Sigmoid colon (tissue), 7 donors: ENCODE results near the gene HOXB5. TPM values are rescaled to one million over a fixed set of nuclear protein-coding genes. Genes with fewer than 3 reads are reported as not detected.

Experiments
- DNase-seq: peaks from one replicate; pipeline ENCODE4 v3.0.0-alpha.2; 2019
- H3K27ac ChIP-seq, 4 donors: fragments of 200-600 bp; sonication (generic); one replicate each; pipeline ENCODE4 v1.5.1; 2016 to 2019; ENCODE audit warnings: mild to moderate bottlenecking in 1 of 4
- H3K27me3 ChIP-seq, 3 donors: fragments of 200-600 bp; sonication (generic); one replicate each; pipeline ENCODE4 v1.5.1; 2019; ENCODE audit warnings: mild to moderate bottlenecking in 1 of 3
- H3K36me3 ChIP-seq, 4 donors: fragments of 200-600 bp; sonication (generic); one replicate each; pipeline ENCODE4 v1.5.1; 2016 to 2019
- H3K4me1 ChIP-seq, 4 donors: fragments of 200-600 bp; sonication (generic); one replicate each; pipeline ENCODE4 v1.5.1; 2017 to 2019
- H3K4me3 ChIP-seq, 4 donors: fragments of 200-600 bp; sonication (generic); one replicate each; pipeline ENCODE4 v1.5.1; 2017 to 2019; ENCODE audit warnings: mild to moderate bottlenecking in 2 of 4, moderate library complexity in 1 of 4
- H3K9me3 ChIP-seq, 4 donors: fragments of 200-600 bp in 3 of 4; sonication (generic) in 3 of 4; one replicate each; pipeline versions ENCODE4 v1.5.1 to v1.6.1; 2013 to 2019
- EP300 ChIP-seq, 4 donors: sonication (generic); formaldehyde crosslinking; IDR thresholded peaks; one replicate each; pipeline ENCODE4 v1.6.1; 2017; ENCODE audit warnings: antibody characterized with exemption in 4 of 4
- POLR2A ChIP-seq, 2 donors: fragments of 450-650 bp; IDR thresholded peaks; one replicate each; pipeline ENCODE4 v1.6.1; 2016; ENCODE audit warnings: antibody characterized with exemption in 2 of 2, mild to moderate bottlenecking in 2 of 2, moderate library complexity in 2 of 2
- POLR2AphosphoS5 ChIP-seq, 4 donors: sonication (generic); formaldehyde crosslinking; IDR thresholded peaks; one replicate each; pipeline ENCODE4 v1.6.1; 2017; ENCODE audit warnings: antibody characterized with exemption in 4 of 4
- WGBS, 2 donors: extraction: QIAGEN DNeasy Blood & Tissue Kit; methylation state at CpG; one replicate each; pipeline ENCODE4 v1.1.7; 2013; 5-methylcytosine and 5-hydroxymethylcytosine counted together
- intact Hi-C: fragments of 100-400 bp; cut with DNase I; formaldehyde crosslinking; loops from one replicate; pipeline ENCODE4 v1.15.1; 2023
- polyA plus RNA-seq, 3 donors: library from polyadenylated mRNA; stranded (reverse); fragments of 200-250 nt; gene quantifications; one replicate each; pipeline ENCODE4 v1.2.3, GENCODE V29; 2013
- total RNA-seq, 4 donors: library from RNA; depleted of rRNA; stranded (reverse); fragments of >200 nt; gene quantifications; one replicate each; pipeline ENCODE4 v1.1.0, GENCODE V29; 2016
- TF ChIP-seq, protein P1 (sequence below), 4 experiments: fragments of 450-650 bp in 3 of 4; fragments of 200-600 bp in 1 of 4; IDR thresholded peaks; one replicate each; pipeline ENCODE4 v1.5.1; 2016 to 2019; ENCODE audit warnings: antibody characterized with exemption in 4 of 4, mild to moderate bottlenecking in 3 of 4, moderate library complexity in 2 of 4
- donor health status: healthy with polysubstance abuse.
- donor health status: Bipolar disorder and iron deficiency.
- donor health status: healthy.

Gene HOXB5
- 1 to 10 TPM; 1.5 to 2.5 (median 2.1) TPM for total RNA-seq
- polyA plus RNA-seq: 10 to 100 TPM in 1 of 3 donors, 1 to 10 TPM in 2; 3.2 to 13.9 (median 4.2) TPM

DNA sequence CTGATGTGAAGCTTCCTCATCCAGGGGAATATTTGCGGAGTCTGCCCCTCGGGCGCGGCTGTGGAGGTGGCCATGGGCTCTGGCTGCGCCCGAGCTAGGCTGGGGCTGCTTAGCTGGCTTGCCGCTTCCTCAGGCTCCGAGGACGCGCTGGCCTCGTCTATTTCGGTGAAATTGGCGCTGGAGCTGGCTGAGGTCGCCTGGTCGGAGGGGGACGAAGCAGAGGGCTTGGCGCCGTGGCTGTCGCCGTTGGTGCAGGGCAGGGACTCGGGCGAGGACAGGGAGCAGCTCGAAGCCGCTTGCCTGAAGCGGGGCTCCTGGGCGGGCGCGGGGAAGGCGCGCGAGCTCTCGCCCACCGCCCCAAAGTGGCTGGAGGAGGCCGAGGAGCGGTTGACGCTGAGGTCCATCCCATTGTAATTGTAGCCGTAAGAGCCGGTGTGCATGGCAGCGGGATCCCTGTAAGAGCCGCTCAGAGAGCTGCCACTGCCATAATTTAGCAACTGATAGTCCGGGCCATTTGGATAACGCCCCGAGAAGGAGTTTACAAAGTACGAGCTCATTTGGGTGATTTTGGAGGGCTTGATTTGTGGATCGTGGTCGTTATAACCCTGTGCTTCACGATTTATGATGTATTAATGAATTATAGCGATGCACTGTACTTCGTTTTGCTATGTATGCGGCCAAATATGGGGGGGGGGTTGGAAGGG, at the start of gene HOXB5:
Gene HOXB5, minus strand, starts transcription at position 654 of the 704 bp plus-strand sequence. Its CDS starts 97 bp downstream, at position 557.
- H3K36me3 ChIP-seq: no peaks in the 10 kb centered on the region
- DNase-seq: no peak
- TF ChIP-seq POLR2AphosphoS5 (IDR thresholded peaks at IDR 0.05) (peak in 3 of 4 donors; percentile 12 to 42 (median 19)), EP300 (IDR thresholded peaks at IDR 0.05) (no peak)
- H3K27me3 ChIP-seq: peaks cover 0 to 7% (median 0%) of the 10 kb centered on the region in 3 donors
- no peaks in the 10 kb centered on the region for H3K9me3 ChIP-seq
- intact Hi-C loops: loop anchor here (2.0 kb wide), 2 partner anchors 100 to 242 kb away; no protein-coding TSS in a partner anchor
- 26 to 73% methylated on average over 50 of the region's 50 CpGs for WGBS, 2 donors
- peak within 1 kb of the TSS in 3 of 4 donors; percentile 95 to 99 (median 97) for H3K27ac ChIP-seq
- H3K4me1 ChIP-seq: peaks cover 0 to 55% (median 47%) of the 10 kb centered on the region in 4 donors
- H3K4me3 ChIP-seq: peak within 1 kb of the TSS; percentile 36 to 70 (median 56)

DNA sequence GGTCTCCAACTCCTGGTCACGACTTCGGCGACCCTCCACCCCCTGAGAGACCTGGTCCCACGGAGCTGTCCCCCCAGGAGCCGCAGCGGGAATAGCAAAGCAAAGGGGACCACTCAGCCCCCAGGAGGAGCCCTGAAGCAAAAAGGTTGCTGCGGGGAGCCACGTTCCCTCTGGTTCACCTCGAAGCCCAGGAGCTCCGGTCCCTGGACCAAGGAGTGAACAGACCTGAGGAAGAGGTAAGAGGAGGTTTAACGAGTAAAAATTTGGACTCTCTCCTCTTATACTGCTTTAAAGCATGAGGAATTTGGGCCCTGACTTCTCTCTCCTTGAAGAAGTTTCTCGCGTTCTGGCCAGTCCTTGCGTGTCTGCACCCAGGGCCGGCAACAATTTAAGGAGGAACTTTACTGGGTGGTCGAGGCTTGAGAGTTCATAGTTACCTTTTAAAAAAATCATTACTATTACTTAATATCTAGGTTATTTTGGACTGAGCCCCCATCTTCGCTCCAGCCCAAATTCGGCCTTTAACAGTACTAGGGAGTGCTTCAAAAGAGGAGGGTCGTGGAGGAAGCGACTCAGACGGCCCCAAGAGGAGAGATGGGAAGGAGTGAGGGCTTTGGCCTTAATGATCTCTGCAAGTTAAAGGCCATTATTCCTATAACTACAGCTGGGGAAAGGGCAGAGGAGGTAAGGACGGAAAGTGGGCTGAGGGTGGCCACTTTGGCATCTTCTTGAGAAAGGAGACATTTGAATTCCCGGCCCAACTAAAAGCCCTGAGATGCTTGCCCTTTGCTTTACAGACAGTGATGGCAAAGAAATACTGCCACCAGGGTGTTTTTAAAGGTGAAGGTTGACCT, 49.5 kb upstream of the HOXB5 start:
- H3K4me3 ChIP-seq: no peak overlapping the region
- peaks cover 0 to 21% (median 15%) of the 10 kb centered on the region in 4 donors for H3K4me1 ChIP-seq
- TF ChIP-seq POLR2AphosphoS5 (IDR thresholded peaks at IDR 0.05) (no peak), POLR2A (IDR thresholded peaks at IDR 0.05) (no peak), EP300 (IDR thresholded peaks at IDR 0.05) (no peak)
- TF ChIP-seq, protein P1, sequence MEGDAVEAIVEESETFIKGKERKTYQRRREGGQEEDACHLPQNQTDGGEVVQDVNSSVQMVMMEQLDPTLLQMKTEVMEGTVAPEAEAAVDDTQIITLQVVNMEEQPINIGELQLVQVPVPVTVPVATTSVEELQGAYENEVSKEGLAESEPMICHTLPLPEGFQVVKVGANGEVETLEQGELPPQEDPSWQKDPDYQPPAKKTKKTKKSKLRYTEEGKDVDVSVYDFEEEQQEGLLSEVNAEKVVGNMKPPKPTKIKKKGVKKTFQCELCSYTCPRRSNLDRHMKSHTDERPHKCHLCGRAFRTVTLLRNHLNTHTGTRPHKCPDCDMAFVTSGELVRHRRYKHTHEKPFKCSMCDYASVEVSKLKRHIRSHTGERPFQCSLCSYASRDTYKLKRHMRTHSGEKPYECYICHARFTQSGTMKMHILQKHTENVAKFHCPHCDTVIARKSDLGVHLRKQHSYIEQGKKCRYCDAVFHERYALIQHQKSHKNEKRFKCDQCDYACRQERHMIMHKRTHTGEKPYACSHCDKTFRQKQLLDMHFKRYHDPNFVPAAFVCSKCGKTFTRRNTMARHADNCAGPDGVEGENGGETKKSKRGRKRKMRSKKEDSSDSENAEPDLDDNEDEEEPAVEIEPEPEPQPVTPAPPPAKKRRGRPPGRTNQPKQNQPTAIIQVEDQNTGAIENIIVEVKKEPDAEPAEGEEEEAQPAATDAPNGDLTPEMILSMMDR (IDR thresholded peaks at IDR 0.05): no peak
- 16 to 46% methylated on average over 23 of the region's 23 CpGs for WGBS, 2 donors
- no peaks in the 10 kb centered on the region for H3K36me3 ChIP-seq
- peaks cover 48 to 99% (median 86%) of the 10 kb centered on the region in 3 donors for H3K27me3 ChIP-seq
- H3K27ac ChIP-seq: no peak overlapping the region
- no peaks in the 10 kb centered on the region for H3K9me3 ChIP-seq
- intact Hi-C loops: no loop called here
- peak; percentile 7 for DNase-seq

DNA sequence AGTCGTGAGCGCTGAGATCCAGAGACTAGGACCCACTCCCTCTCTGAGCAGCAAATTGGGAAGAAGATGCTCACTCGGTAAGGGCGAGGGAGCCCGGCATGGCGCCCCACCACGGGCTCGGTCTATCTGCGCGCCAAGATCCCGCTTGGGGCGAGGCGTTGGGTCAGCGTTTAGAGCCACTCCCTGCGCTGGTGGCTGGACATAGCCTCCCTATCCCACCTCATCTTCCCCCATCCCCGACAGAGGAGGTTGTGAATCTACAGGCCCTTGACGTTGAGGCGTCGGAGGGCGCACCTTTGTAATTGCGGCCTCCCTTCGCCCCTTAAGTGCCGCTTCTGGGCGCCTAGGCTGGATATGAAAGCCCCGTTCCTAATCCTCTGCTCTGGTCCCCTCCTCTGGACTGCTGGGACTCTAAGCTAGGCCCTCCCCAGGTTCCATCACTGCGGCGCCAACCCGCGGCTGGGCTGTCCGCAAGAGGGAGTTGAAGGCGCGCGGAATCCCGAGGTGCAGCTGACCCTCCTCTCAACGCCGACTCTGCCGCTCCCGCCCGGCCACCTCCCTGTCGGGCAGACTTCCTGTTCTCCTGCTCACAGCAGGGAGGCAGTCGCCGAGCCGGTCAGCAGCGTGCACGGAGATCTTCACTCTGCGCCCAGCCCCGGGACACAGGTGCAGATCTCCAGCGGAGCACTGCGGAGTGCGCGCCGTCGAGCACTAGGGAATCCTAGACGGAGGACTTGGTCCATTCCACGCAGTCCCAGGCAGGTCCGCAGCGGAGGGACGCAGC, 48.7 kb upstream of the HOXB5 start:
- Histone ChIP-seq H3K4me1 (peaks cover 0 to 15% (median 11%) of the 10 kb centered on the region in 4 donors), H3K27me3 (peaks cover 49 to 99% (median 86%) of the 10 kb centered on the region in 3 donors), H3K36me3 (no peaks in the 10 kb centered on the region), H3K9me3 (no peaks in the 10 kb centered on the region), H3K27ac (no peak overlapping the region), H3K4me3 (no peak overlapping the region)
- TF ChIP-seq EP300 (IDR thresholded peaks at IDR 0.05) (no peak), POLR2A (IDR thresholded peaks at IDR 0.05) (no peak), POLR2AphosphoS5 (IDR thresholded peaks at IDR 0.05) (no peak)
- TF ChIP-seq, protein P1 (IDR thresholded peaks at IDR 0.05): no peak
- intact Hi-C loops: no loop called here
- DNase-seq: peak; percentile 56
- WGBS, 2 donors: 11% methylated on average over 58 of the region's 58 CpGs

DNA sequence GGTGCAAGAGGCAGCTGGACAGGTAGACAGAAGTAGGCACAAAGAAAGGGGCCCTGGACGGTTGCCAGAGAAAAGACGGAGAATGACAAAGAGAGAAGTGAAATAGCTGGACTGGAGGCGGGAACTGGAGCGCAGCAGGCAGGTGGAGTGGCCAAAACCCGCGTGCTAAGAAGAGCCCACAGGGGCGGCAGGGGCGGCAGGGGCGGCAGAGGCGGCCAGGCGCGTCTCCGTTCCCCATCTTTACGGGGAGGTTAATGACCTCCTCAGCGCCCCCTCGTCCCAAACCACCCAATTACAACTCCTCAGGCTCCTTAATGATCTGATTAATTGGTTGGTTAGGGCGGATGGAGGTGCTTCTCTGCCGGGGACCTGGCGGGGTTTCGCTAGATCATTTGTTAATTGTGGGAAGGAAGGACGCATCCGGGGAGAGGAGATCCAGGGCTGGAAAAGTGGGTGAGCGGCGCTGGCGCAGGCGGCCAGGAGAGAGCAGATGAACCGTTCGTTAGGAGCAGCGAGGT, 48.0 kb upstream of the HOXB5 start:
- 14 to 39% methylated on average over 29 of the region's 29 CpGs for WGBS, 2 donors
- peaks cover 49 to 100% (median 86%) of the 10 kb centered on the region in 3 donors for H3K27me3 ChIP-seq

More for the DNA sequence above, 48.0 kb upstream of the HOXB5 start:
- peaks cover 0 to 11% (median 6%) of the 10 kb centered on the region in 4 donors for H3K4me1 ChIP-seq
- intact Hi-C loops: no loop called here
- H3K4me3 ChIP-seq: no peak overlapping the region
- H3K9me3 ChIP-seq: no peaks in the 10 kb centered on the region
- H3K27ac ChIP-seq: no peak overlapping the region
- TF ChIP-seq, protein P1 (IDR thresholded peaks at IDR 0.05): no peak
- no peak for TF ChIP-seq EP300 (IDR thresholded peaks at IDR 0.05)
- TF ChIP-seq POLR2AphosphoS5 (IDR thresholded peaks at IDR 0.05): no peak
- no peak for TF ChIP-seq POLR2A (IDR thresholded peaks at IDR 0.05)
- no peaks in the 10 kb centered on the region for H3K36me3 ChIP-seq
- DNase-seq: peak; percentile 60
